ENCODE measurements around the gene F12. TPM values are rescaled to one million over a fixed set of nuclear protein-coding genes. Genes with fewer than 3 reads are reported as not detected.

The F12 gene
- total RNA-seq, 1 donor from 2014 or later: not detected

DNA sequence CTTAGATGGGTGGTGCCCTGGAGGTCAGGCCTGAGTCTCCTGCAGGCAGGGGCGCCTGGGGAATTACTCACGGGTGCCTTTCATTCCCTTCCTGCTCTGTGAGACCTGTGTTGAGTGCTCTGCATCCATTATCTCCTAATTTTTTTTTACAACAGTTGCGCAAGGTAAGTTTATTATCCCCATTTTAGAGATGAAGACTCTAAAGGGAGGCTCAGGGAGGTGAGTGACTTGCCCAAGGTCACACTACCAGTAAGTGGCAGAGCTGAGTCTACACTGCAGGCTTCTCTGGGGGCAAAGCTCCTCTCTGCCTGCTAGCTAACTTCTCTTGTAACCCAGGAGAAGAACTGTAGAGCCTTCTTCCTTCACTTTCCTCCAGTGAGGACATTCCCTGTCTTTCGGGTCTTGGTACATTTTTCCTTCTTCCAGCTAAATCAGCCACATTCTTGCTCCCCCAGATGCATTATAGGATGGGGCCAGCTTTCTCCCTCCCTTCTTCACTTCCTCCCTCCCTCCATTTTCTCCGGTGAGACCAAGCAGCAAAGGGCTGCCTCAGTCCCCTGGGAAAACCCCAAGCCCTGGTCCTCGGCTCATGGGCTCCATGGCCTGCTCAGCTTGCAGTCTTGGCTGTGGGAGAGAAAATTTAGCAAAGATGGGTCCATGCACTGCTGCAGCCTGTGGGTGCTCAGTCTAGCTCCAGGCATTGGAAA lies 39.0 kb upstream of the F12 start:
- Histone ChIP-seq H2AFZ (replicated peaks) (no peak overlapping the region), H3K4me1 (peaks cover 17% of the 10 kb centered on the region), H4K20me1 (ENCODE audit: low read depth) (peaks cover 31% of the 10 kb centered on the region), H3K9me3 (ENCODE audit: low read depth) (no peaks in the 10 kb centered on the region), H3K9ac (no peak overlapping the region), H3K27ac (no peak overlapping the region), H3K79me2 (ENCODE audit: low read depth) (peaks cover 4% of the 10 kb centered on the region), H3K4me2 (peak overlapping the region; percentile 80), H3K4me3 (no peak overlapping the region), H3K36me3 (no peaks in the 10 kb centered on the region), H3K27me3 (no peaks in the 10 kb centered on the region), H3F3A (ENCODE audit: low read depth) (peaks cover 53% of the 10 kb centered on the region)
- Mint-ChIP-seq H3K4me3 (peak overlapping the region; percentile 75), H3K9me3 (no peaks in the 10 kb centered on the region), H3K36me3 (peaks cover 6% of the 10 kb centered on the region), H3K27ac (peak overlapping the region; percentile 92), H3K27me3 (ENCODE audit: insufficient read depth, low read depth) (peaks cover 25% of the 10 kb centered on the region), H3K4me1 (peaks cover 59% of the 10 kb centered on the region)
- no peak for DNase-seq (ENCODE audit: low spot score)
- TF ChIP-seq, protein P1, sequence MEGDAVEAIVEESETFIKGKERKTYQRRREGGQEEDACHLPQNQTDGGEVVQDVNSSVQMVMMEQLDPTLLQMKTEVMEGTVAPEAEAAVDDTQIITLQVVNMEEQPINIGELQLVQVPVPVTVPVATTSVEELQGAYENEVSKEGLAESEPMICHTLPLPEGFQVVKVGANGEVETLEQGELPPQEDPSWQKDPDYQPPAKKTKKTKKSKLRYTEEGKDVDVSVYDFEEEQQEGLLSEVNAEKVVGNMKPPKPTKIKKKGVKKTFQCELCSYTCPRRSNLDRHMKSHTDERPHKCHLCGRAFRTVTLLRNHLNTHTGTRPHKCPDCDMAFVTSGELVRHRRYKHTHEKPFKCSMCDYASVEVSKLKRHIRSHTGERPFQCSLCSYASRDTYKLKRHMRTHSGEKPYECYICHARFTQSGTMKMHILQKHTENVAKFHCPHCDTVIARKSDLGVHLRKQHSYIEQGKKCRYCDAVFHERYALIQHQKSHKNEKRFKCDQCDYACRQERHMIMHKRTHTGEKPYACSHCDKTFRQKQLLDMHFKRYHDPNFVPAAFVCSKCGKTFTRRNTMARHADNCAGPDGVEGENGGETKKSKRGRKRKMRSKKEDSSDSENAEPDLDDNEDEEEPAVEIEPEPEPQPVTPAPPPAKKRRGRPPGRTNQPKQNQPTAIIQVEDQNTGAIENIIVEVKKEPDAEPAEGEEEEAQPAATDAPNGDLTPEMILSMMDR (IDR thresholded peaks at IDR 0.05): no peak
- TF ChIP-seq EZH2phosphoT487 (IDR thresholded peaks at IDR 0.05) (no peak), EZH2 (IDR thresholded peaks at IDR 0.05) (no peak)

- peaks cover 53% of the 10 kb centered on the region for H3K4me1 Mint-ChIP-seq
- peak overlapping the region; percentile 75 for H3K4me3 Mint-ChIP-seq
- peaks cover 6% of the 10 kb centered on the region for H3K36me3 Mint-ChIP-seq
- H3K9me3 Mint-ChIP-seq: no peaks in the 10 kb centered on the region
- H3K4me3 ChIP-seq: peak overlapping the region; percentile 93
- no peaks in the 10 kb centered on the region for H3K79me2 ChIP-seq (ENCODE audit: low read depth)
- no peak for TF ChIP-seq EZH2phosphoT487 (IDR thresholded peaks at IDR 0.05)
- TF ChIP-seq, protein P1 (IDR thresholded peaks at IDR 0.05): no peak
- no peak for TF ChIP-seq EZH2 (IDR thresholded peaks at IDR 0.05)
- peak overlapping the region; percentile 80 for H3K4me2 ChIP-seq
- H2AFZ ChIP-seq (replicated peaks): no peak overlapping the region
- H3K4me1 ChIP-seq: peaks cover 17% of the 10 kb centered on the region
- no peaks in the 10 kb centered on the region for H3K27me3 ChIP-seq
- no peak overlapping the region for H3K27ac ChIP-seq
- H3K36me3 ChIP-seq: no peaks in the 10 kb centered on the region
- no peak overlapping the region for H3K9ac ChIP-seq
- peaks cover 18% of the 10 kb centered on the region for H3K27me3 Mint-ChIP-seq (ENCODE audit: insufficient read depth, low read depth)
- H3K27ac Mint-ChIP-seq: peak overlapping the region; percentile 42
- peak; percentile 85 for DNase-seq (ENCODE audit: low spot score)
- H3F3A ChIP-seq (ENCODE audit: low read depth): peaks cover 49% of the 10 kb centered on the region
- peaks cover 25% of the 10 kb centered on the region for H4K20me1 ChIP-seq (ENCODE audit: low read depth)
- H3K9me3 ChIP-seq (ENCODE audit: low read depth): no peaks in the 10 kb centered on the region
Measured at GRCh38 chr5:177447611-177448243, 38.4 kb upstream of the F12 start.

DNA sequence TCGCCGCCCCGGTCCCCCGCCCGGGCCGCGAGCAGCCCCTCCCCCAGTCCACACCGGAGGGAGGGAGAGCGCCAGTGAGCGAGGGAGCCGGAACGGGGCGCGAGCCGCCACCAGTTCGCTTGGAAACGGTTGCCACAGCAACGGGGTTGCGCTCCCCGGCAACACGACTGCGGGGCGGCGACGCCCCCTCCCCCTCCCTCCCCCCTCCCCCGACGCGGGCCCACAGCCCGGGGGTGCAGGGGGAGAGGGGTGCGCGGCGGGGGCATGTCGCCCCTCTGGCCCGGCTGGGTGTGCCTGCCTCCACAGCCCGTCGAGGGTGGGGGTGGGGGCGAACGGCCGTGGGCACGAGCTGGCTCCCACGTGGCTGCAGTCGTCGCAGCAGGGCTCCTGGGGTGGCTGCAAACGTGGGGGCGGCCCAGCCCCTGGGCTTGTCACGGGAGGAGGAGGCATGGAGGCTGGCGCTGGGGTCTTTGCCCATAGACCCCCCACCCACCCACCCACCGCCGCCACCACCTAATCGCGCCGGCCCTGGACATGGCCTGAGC lies 37.8 kb upstream of the F12 start:
- peak overlapping the region; percentile 71 for H3K4me3 Mint-ChIP-seq
- Histone ChIP-seq H3K27me3 (no peaks in the 10 kb centered on the region), H2AFZ (replicated peaks) (peak overlapping the region; percentile 57), H3K4me1 (peaks cover 17% of the 10 kb centered on the region), H3K27ac (no peak overlapping the region), H3K9ac (no peak overlapping the region), H3K79me2 (ENCODE audit: low read depth) (no peaks in the 10 kb centered on the region), H3F3A (ENCODE audit: low read depth) (peaks cover 43% of the 10 kb centered on the region), H3K36me3 (no peaks in the 10 kb centered on the region), H3K4me2 (peak overlapping the region; percentile 80), H3K4me3 (peak overlapping the region; percentile 93), H3K9me3 (ENCODE audit: low read depth) (no peaks in the 10 kb centered on the region), H4K20me1 (ENCODE audit: low read depth) (peaks cover 19% of the 10 kb centered on the region)
- peak; percentile 94 for DNase-seq (ENCODE audit: low spot score)
- H3K27me3 Mint-ChIP-seq (ENCODE audit: insufficient read depth, low read depth): peaks cover 14% of the 10 kb centered on the region
- H3K36me3 Mint-ChIP-seq: peaks cover 4% of the 10 kb centered on the region
- H3K4me1 Mint-ChIP-seq: peaks cover 48% of the 10 kb centered on the region
- no peak overlapping the region for H3K27ac Mint-ChIP-seq
- TF ChIP-seq EZH2phosphoT487 (IDR thresholded peaks at IDR 0.05) (no peak), EZH2 (IDR thresholded peaks at IDR 0.05) (no peak)
- TF ChIP-seq, protein P1 (IDR thresholded peaks at IDR 0.05): no peak
- H3K9me3 Mint-ChIP-seq: no peaks in the 10 kb centered on the region

All from neural progenitor cell (in vitro differentiated cells).